ENCODE data around the gene GPR35.

GPR35 gene

GRCh38 chr2:240594511-240595380, 30.5 kb upstream of the GPR35 start:
- H3K27ac ChIP-seq, result no peak overlapping the region

GRCh38 chr2:240595381-240596079, 29.8 kb upstream of the GPR35 start:
- Histone ChIP-seq H3K36me3 (peaks cover 48% of the 10 kb centered on the region), H3K9me3 (ENCODE audit: severe bottlenecking) (no peaks in the 10 kb centered on the region), H3K4me3 (ENCODE audit: low read depth, low read length) (no peak overlapping the region), H3K27ac (no peak overlapping the region), H3K27me3 (ENCODE audit: insufficient read depth, low read depth, severe bottlenecking) (no peaks in the 10 kb centered on the region)
- peak; percentile 64 for TF ChIP-seq CTCF (IDR thresholded peaks at IDR 0.05; ENCODE audit: low read depth, low read length)
- DNase-seq, result peak; percentile 61

More at GRCh38 chr2:240594511-240595380, 30.5 kb upstream of the GPR35 start:
- Histone ChIP-seq H3K9me3 (ENCODE audit: severe bottlenecking) (no peaks in the 10 kb centered on the region), H3K27me3 (ENCODE audit: insufficient read depth, low read depth, severe bottlenecking) (no peaks in the 10 kb centered on the region), H3K4me3 (ENCODE audit: low read depth, low read length) (no peak overlapping the region), H3K36me3 (peaks cover 50% of the 10 kb centered on the region)
- TF ChIP-seq CTCF (IDR thresholded peaks at IDR 0.05; ENCODE audit: low read depth, low read length), result no peak
- no peak for DNase-seq

GRCh38 chr2:240596080-240596460, 29.2 kb upstream of the GPR35 start:
- H3K36me3 ChIP-seq, result peaks cover 42% of the 10 kb centered on the region
- peak; percentile 8 for DNase-seq
- TF ChIP-seq CTCF (IDR thresholded peaks at IDR 0.05; ENCODE audit: low read depth, low read length), result no peak
- no peaks in the 10 kb centered on the region for H3K9me3 ChIP-seq (ENCODE audit: severe bottlenecking)
- no peaks in the 10 kb centered on the region for H3K27me3 ChIP-seq (ENCODE audit: insufficient read depth, low read depth, severe bottlenecking)
- no peak overlapping the region for H3K27ac ChIP-seq
- no peak overlapping the region for H3K4me3 ChIP-seq (ENCODE audit: low read depth, low read length)

- no peaks in the 10 kb centered on the region for H3K9me3 ChIP-seq (ENCODE audit: severe bottlenecking)
- peaks cover 38% of the 10 kb centered on the region for H3K36me3 ChIP-seq
- no peaks in the 10 kb centered on the region for H3K27me3 ChIP-seq (ENCODE audit: insufficient read depth, low read depth, severe bottlenecking)
- DNase-seq, result peak; percentile 5
- H3K27ac ChIP-seq, result no peak overlapping the region
- H3K4me3 ChIP-seq (ENCODE audit: low read depth, low read length), result no peak overlapping the region
- no peak for TF ChIP-seq CTCF (IDR thresholded peaks at IDR 0.05; ENCODE audit: low read depth, low read length)
Observed at GRCh38 chr2:240596491-240596931, 28.8 kb upstream of the GPR35 start.

GRCh38 chr2:240597054-240597418, 28.2 kb upstream of the GPR35 start:
- peak; percentile 4 for DNase-seq
- no peak overlapping the region for H3K27ac ChIP-seq
- no peak overlapping the region for H3K4me3 ChIP-seq (ENCODE audit: low read depth, low read length)
- H3K36me3 ChIP-seq, result peaks cover 33% of the 10 kb centered on the region
- no peaks in the 10 kb centered on the region for H3K27me3 ChIP-seq (ENCODE audit: insufficient read depth, low read depth, severe bottlenecking)
- no peaks in the 10 kb centered on the region for H3K9me3 ChIP-seq (ENCODE audit: severe bottlenecking)
- no peak for TF ChIP-seq CTCF (IDR thresholded peaks at IDR 0.05; ENCODE audit: low read depth, low read length)

Measured in WERI-Rb-1 (cell line).